Smooth muscle cell of the brain vasculature (primary cell): Measurements from ENCODE around the gene UGT1A8.
"Not testable (repeated sequence)": the region's sequence is repeated elsewhere in the genome, so short reads cannot be mapped to it uniquely, and the experiment has no call there.

ENCODE experiments used
- DNase-seq: peaks from one replicate; pipeline ENCODE4 v3.0.0-alpha.2; 2012; ENCODE audit warnings: low read depth, low spot score

Gene UGT1A8

DNA sequence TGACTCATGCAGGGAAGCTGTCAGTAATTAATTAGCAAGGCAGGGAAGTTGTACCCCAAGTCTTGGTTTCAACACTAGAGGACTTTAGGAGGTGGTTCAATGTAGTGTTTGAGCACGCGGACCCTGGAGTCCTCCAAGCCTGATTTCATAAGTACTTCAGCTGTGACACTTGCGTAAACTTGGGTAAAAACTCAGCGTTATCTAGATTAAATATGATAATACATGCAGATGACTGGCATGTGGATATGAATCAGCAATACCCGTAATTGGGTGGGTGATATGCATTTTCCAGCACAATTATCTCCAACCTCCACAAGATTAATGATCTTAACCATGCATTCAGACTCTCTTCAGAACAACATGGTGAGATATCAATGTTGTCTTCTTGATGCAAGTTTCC is 69.5 kb downstream of the UGT1A8 start:
- no peak for DNase-seq

DNA sequence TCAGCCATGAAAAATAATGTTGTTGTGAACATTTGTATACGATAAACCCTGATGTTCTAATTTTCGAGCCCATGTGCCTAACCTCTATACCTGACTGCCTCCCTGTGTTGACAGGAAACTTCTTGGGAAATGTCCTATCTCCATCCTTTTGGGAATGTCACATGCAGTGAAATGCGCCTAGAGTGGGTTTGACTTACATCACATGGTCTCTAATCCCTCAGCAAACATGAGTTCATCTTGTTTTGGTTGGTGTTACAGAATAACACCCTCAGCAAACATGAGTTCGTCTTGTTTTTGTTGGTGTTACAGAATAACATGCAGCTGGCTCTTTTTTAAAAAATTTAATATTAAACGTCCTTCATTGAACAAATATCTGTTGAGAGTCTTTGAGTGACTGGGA is 70.9 kb downstream of the UGT1A8 start:
- no peak for DNase-seq

DNA sequence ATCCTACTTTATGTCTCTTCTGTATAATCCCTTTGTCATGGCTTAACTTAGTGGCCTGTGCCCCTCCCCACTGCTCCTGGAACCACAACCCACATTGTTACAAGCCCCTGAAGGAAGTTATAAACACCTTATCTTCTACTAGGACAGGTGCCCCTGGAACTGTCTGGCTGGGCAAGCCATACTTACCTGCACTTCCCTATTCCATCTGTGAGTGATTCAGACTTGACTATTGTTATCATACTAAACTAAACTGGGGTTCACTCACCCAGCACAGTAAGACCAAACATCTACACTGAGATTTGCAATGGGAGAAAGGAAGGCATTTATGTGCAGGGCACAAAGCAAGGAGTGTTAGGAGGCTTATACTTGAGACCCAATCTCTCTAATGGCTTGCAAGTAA is 71.6 kb downstream of the UGT1A8 start:
- no peak for DNase-seq

DNA sequence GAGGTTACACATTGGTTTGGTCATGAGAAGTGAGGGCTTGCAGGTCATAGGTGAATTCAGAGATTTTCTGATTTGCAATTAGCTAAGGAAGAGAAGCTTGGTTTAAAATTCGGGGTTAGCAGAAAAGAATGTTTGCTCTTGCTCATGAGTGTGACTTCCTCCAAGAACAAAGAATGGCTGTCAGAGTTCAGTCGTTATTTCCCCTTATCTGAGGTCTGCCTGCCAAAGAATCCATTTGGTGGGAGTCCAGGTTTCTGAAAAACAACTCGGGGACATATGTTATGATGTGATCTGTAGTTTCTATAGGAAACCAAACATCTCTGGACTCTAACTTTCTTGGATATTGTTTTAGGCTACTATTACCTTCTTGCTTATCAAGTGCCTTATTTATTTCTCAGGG is 72.1 kb downstream of the UGT1A8 start:
- DNase-seq, result no peak

DNA sequence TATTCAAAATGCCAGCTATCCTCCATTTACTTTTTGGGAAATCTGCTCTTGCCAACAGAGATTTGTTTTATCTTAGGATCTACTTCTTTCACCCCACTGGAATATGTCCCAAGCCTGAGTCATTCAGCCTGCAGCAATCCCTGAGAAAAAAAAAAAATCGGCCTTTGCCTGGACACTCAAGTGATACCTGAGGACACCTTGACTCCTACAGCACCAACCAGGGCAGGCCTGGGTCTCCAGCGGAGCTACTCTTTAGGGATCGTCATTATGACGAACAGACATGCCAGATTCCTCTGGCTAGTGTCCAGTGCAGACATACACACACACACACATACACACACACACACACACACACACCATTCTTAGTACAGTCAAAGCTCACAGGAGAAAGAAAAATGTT is 73.0 kb downstream of the UGT1A8 start:
- no peak for DNase-seq

DNA sequence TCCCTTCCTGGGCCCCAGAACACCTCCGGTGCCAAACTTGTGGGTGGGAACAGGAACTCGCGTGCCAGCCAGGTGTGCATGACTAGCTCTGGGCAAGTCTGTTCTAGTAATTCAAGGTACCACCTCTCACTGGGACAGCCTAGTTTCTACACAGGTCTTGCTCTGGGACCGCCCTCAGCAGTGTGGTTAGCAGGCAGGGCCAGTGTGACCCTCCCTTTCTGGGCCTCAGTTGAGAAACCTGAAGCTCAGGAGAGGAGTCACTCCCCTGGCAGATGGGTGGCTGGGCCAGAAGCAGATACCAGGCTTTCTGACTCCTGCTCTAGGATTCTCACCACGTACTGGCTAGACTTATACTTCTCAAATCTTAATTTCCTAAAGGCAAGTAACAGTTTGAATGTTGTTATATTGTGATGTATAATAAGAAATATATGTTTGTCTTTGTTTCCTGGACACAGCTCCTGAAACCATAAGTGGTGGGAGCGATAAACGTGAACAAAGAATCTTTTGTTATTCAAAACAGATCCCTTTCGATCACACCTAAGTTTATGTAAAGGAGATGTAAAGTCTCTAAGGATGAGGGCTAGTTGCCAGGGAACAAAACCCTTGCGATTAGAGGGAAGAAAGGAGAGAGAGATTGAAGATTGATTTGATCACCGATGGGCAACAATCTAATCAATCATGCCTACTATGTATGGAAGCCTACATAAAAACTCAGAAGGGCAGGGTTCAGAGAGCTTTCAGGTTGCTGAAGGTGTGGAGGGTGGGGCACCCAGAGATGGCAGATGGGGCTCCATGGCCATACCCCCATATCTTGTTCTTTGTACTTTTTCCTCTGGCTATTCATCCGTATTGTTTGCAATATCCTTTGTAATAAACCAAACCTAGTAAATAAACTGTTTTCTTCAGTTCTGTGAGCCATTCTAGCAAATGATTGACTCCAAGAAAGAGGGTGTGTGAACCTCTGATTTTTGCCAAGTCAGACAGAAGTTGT is 74.3 kb downstream of the UGT1A8 start:
- no peak for DNase-seq

DNA sequence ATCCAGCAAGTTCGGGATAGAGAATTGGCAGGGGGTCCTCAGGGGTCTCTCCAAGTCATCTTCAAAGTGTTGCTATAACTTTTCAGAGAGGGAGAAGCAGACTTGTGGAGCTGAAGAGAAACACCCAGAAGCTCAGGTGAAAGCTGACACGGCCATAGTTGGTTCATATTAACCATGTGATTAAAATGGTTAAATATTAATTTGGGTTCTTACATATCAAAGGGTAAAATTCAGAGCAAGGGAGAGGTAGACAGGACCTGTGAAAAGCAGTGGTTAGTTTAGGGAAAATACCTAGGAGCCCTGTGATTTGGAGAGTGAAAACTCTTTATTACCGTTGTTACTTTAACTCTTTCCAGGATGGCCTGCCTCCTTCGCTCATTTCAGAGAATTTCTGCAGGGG is 75.2 kb downstream of the UGT1A8 start, which contains the start of gene UGT1A6:
TSS of gene UGT1A6 (plus strand) at position 243 of the 400 bp plus-strand sequence. CDS start at position 358, 115 bp downstream.
- DNase-seq, result no peak

DNA sequence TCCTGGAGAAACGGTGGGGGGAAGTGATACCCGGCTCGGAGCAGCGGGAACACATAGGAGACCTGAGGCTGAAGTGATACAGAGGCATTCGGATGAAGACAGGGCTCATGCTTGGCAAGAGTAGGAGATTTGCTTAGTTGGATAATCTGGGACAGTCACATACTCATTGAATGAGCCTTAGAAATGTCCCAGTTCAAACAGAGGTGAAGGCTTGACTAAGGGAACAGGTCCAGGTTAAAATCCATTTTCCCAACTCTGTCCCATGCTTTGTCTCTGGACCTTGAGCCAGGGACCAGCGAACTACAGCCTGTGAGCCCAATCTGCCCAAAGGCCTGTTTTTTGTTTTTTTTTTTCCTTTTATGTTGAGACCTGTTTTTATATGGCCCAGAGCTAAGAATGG is 76.5 kb downstream of the UGT1A8 start:
- no peak for DNase-seq

DNA sequence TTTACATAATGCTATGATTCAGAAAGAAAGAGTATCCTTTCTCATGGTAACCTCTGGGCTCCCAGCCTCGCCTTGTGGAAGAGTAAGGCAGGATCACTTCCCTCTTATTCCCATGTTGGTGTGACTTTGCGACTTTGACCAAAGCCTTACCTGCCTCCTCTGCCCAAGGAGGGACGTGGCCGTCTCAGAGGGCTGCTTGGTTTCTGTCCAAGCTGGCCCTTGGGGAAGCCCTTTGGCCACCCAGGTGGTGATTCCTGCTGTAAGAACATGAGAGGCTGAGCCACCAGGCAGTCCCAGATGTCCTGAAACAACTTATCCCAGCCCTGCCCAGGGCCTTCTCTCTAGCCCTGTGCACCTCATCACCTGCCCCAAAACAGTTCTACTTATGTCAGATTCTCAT is 81.3 kb downstream of the UGT1A8 start:
- no peak for DNase-seq

DNA sequence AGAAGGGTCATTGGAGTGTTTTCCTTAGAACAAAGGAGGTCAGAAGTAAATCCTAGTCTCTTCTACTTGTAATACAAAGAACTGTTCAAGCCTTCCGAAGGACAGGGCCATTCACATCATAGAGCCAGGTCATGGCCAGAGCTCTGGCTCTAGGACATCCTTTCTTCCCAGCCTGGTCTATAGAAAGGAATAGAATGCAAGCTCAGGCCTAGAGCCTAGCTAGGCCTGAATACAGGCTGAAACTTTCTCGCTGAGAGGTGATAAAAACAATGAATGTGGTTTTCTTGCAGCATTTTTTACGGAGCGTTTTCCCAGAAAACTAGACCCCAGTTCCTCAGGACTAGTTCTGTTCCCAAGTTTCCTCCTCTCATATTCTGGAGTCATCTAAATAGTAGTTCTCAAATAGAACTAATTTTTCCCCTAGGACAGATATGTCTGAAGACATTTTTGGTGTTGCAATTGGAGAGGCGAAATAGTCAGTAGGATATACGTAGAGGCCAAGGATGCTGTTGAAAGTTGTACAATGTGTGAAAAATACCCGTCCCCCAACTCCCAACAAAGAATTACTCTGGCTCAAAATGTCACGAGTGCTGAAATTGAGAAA is 82.1 kb downstream of the UGT1A8 start:
- DNase-seq, result no peak

DNA sequence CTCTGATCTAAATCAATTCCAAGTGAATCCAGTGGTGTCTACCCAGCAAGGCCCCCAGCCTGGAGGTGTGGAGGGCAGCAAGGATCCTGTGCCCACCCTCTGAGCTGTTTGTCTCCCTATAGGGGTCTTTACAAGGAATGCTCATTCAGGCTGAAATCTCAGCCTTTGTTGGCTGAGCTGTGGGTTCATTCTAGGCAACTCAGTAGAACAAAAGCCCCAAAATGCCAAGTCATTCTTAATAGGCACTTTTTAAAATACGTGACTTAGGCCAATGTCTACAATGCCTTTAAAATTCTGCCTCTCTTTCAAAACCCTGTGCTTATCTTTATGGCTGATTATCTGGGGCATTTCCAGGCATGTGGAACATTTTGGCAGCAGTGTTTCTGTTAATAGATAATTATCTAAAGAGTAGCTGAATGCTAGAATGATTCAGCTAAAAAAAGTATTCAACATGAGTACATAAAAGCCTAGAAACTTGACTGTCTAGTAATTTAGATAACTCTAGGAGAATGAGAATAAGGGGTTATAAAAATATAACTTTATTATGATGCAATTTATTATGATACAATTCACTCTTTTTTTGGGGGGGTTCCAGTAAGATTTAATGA is 82.7 kb downstream of the UGT1A8 start:
- DNase-seq, result no peak

DNA sequence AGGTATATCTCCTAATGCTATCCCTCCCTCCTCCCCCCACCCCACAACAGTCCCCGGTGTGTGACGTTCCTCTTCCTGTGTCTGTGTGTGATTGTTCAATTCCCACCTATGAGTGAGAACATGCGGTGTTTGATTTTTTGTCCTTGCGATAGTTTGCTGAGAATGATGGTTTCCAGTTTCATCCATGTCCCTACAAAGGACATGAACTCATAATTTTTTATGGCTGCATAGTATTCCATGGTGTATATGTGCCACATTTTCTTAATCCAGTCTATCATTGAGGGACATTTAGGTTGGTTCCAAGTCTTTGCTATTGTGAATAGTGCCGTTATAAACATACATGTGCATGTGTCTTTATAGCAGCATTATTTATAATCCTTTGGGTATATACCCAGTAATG is 83.4 kb downstream of the UGT1A8 start:
- DNase-seq, result not testable (repeated sequence)

DNA sequence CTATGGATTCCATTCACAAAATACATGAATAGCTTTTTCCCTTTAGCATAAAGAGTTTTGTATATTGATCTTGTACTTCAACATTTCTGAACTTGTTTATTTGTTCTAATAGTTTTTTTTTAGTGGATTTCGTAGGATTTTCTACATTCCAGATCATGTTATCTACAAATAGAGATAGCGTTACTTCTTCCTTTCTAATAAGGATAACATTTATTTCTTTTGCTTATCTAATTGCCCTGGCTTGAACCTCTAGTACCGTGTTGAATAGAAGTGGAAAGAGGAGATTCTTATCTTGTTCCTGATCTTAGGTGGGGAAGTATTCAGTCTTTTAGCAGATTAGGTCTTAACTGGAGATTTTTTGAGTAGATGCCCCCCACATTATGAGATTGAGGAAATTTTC is 84.8 kb downstream of the UGT1A8 start:
- no peak for DNase-seq

DNA sequence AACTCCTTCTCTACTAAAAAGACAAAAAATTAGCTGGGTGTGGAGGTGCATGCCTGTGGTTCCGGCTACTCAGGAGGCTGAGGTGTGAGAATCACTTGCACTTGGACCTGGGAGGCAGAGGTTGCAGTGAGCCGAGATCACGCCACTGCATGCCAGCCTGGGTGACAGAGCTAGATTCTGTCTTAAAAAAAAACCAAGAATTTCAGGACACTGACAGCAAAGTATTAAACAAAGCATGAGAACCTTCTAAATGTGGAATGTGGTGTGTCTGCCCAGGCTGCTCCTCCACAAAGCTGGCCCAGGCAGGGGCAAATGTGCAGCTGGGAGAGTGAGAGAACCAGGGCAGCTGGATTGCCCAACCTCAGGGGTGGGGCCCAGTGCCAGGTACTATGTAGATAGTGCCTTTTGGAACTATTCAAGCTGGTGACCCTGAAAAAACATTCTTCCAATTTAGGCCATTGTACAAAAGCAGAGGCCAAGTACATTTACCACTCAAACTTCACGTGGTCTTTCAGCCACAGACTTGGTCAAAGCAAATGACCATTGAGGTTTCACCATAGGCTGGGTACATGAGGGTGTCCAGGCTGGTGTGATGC is 88.6 kb downstream of the UGT1A8 start:
- no peak for DNase-seq

DNA sequence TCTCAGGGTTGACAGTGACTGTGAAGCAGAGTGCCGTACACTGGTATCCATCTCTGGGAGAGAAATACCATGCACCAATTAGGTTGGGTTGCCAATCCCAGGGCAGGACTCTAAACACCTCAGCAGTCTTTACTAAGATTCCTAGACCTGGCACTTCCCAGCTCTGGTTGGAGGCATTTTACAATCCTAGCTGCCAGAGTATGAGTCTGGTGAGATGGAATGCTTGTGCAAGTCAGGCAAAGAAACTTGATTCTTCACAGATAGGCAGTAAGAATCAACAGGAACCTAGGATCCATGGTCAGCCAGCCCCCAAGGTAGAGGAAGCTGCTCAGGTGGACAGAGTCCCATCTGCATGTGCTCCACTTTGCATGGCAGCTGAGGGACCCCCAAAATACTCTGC is 89.3 kb downstream of the UGT1A8 start:
- no peak for DNase-seq

DNA sequence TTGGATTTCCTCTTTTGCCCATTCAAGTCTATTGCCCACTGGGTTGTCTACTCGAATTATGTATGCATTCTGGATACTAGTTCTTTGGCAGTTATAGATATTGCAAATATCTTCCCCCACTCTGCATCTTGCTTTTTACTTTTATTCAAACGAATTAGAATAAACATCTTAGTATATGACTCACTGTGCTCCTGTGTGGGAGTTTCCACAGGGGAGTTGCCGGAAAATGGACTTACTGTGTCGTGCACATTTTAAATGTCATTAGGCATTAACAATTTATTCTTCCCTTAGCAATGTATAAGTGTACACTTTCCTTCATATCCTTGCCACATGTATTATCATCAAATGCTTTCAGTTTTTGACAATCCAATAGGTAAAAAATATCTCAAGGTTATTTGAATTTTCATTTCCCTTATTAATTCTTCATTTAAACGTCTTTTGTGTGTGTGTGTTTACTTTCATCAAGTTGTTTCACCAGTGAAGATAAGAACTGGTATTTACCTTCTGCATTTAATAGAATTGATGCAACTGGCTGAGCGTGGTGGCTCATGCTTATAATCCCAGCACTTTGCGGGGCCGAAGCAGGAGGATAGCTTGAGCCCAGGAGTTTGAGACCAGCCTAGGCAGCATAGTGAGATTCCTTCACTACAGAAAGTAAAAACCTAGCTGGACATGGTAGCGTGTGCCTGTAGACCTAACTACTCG is 90.7 kb downstream of the UGT1A8 start:
- no peak for DNase-seq

DNA sequence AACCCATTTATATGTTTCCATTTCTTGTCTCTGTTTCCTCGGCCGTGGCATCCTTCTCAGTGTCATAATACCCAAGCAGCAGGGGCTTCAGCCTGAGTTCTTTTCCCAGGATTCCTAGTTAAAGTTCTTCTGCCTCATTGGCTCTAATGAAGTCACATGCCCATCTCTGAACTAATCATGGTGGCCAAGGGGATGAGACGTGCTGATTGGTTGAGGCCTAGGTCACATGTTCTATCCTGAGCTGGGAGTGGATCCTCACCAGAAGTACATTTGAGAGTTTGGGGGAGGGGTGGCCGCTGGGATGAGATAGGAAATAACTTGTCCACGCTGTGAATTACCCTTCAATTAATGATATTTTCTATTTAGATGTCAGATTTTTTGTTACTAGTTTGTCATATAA is 91.5 kb downstream of the UGT1A8 start:
- DNase-seq, result no peak

DNA sequence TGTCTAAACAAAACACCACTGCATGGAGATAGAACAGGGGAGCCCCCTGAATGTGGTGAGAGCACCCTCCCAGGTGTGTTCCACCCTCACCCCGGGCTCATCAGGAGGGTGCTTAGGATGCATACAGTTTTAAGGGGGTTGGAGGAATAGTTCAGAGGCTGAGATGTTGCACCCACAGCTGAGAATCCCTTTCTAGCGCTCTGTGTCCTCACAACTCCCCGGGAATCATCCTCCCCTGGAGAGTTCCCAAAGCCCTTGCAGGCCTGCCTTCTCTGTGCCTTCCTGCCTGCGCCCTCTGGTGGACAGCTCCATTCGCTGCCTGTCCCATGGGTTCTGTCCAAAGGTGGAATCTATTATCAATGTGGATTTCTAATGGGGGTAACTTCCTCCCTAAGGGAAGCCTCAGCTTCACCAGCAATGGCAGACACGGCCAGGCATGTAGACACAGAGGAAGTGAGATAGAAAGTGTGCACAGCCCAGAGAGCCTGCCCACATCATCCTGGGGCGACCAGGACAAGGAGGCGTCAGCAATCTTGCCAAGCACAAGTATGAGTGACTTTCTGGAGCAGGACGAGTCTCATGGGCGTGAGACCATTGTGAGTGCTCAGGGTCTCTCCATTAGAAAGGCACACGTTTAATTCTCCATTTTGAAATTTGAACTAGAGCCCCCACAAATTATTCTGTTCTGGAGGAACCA is 94.0 kb downstream of the UGT1A8 start:
- DNase-seq, result peak; percentile 20

DNA sequence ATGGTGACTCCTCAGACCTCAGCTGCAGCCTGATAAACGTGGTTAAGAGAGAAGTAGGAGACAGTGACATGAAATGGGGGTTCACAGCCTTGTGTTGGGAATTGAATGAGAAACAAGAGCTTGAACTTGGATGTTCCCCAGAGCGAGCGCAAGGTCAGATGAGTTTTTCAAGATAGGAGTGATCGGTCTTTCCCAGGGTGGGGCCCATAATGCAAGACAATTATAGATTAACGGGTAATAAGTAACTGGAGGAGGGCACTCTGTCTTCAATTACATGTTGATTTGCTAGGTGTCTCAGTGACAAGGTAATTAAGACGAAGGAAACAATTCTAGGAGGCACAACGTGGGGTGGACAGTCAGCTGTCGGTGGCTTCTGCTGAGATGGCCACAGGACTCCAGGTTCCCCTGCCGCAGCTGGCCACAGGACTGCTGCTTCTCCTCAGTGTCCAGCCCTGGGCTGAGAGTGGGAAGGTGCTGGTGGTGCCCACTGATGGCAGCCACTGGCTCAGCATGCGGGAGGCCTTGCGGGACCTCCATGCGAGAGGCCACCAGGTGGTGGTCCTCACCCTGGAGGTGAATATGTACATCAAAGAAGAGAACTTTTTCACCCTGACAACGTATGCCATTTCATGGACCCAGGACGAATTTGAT is 95.3 kb downstream of the UGT1A8 start, which contains the start of gene UGT1A5:
TSS of gene UGT1A5 (plus strand) at position 297 of the 651 bp plus-strand sequence. CDS start at position 382, 85 bp downstream.
- DNase-seq, result no peak

DNA sequence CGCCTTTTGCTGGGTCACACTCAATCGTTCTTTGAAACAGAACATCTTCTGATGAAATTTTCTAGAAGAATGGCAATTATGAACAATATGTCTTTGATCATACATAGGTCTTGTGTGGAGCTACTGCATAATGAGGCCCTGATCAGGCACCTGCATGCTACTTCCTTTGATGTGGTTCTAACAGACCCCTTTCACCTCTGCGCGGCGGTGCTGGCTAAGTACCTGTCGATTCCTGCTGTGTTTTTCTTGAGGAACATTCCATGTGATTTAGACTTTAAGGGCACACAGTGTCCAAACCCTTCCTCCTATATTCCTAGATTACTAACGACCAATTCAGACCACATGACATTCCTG is 95.8 kb downstream of the UGT1A8 start:
- DNase-seq, result no peak
